Activated CD4-positive, alpha-beta T cell treated with anti-CD3 and anti-CD28 coated beads for 48 hours (primary cell): ENCODE measurements around the gene OTUB2.

Source experiments
- DNase-seq: peaks from one replicate; pipeline ENCODE4 v3.0.0-alpha.2; 2020

Gene OTUB2

DNA sequence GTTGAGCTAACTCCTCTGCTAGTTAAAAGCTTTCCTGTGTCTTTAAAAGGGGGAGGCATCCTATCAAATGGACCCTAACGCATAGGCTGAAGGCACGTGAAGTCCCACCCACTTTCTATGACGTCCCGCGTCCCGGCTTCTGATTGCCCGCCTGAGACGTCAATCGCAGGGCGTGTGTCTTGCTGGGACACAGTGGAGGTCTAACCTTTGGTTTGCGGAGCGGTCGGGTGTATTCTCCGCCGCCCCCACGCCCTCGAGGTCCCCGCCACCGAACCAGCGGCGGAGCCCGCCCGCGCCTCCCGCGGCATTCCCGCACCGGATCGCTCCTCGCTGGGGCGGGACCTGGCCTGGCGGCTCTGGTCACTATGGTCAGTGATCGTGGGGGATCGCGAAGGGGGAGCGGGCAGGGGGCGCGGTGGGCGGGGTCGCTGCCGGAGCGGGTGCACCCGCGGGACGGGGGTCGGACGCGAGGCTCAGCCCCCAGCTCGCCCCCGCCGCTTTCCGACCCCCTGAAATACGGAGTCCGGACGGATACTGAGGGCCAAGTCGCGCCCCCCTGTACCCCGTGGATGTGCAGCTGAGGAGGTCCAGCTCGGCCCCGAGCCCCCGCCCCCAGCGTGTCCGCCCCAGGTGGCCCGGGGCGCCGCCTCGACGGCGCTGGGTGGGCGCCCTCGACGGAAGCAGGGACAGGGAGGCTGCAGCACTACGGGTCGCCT, at the start of gene OTUB2:
Gene OTUB2, plus strand, starts transcription at position 168 of the 716 bp plus-strand sequence. Its CDS starts 198 bp downstream, at position 366.
- peak; percentile 97 for DNase-seq

GRCh38 chr14:93976477-93977057, 49.6 kb upstream of the OTUB2 start, which contains the start of gene ASB2:
TSS of gene ASB2 (minus strand) at chr14:93976570. CDS start at chr14:93964539, 12,031 bp downstream.
- peak; percentile 67 for DNase-seq

DNA sequence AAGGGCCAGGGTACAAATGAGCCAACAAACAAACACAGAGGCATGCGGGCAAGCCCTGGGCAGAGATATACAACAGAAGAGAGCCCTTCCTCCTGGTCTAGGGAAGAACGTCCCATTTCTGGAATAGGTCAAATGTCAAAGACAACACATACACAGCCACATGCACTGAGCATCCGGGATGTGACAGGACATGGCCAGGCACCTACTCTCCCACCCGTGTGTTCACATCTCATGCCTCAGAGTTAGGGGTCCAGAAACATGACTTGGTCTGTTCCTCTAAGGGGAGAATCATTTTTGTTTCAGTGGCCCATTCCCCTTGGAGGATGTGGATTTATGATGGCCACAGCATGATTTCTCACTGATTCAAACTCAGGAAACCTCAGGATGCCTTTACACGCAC, 49.0 kb upstream of the OTUB2 start:
- no peak for DNase-seq

- DNase-seq = peak; percentile 85
Measured at GRCh38 chr14:93977790-93978581, 48.2 kb upstream of the OTUB2 start.

- no peak for DNase-seq
Measured at GRCh38 chr14:93978735-93979134, 47.4 kb upstream of the OTUB2 start.

GRCh38 chr14:93980456-93981201, 45.5 kb upstream of the OTUB2 start:
- DNase-seq = no peak

- no peak for DNase-seq
Measured at GRCh38 chr14:93981316-93982229, 44.6 kb upstream of the OTUB2 start.

DNA sequence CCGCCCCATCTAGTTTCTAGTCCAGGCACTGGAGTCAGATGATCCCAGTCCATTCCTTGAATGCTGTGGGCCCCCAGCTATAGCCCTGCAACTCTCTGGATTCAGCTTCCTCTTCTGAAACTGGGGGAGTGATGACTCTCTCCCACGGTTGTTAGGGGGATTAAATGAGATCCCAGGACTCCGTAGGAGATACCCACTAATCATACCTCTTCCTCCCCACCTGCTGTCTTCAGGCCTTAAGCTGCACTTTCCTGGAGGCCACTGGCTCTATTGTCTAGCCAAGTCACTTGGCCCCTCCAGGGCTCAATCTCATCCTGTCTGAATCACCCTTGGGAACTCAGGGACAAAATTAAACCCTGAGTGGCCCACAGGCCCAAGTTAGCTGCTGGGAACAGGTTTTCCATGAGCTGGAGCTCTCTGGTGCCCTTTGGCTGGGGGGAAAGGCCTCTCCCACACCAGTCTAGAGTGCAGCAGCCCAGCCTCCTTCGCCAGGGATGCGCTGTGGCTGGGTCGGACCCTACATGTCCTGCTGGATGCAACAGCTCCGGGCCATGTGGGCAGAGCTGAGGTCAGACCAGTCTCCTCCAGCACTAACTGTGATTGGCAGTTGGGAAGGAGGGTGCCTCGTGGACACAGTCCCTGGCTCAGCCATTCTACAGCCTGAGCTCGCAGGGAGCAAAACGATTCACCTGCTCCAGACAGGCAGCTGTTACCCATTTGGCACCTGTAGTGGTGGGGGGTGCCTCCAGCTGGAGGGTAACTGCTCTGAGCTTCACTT, 43.7 kb upstream of the OTUB2 start:
- DNase-seq = no peak

GRCh38 chr14:93984070-93984469, 42.1 kb upstream of the OTUB2 start:
- DNase-seq = no peak

DNA sequence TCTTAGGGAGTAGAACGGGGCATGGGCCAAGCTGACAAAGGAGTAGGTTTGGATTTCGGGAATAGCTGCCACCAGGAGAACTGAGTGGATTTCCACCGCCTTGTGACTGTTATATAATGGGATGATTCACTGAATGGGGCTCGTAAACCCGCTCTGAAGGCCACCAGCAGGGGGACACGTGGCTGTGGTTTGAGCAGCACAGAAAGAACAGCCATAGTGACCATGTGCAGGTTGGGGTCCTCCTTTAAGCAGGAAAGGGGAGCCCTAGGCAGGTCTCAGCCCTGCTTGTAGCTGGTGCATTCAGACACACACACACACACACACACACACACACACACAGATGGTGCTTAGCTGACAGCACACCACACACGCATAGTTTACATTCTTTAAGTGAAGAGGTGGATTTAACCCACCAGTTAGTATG, 41.1 kb upstream of the OTUB2 start:
- no peak for DNase-seq

- DNase-seq = no peak
Measured at GRCh38 chr14:93986955-93987354, 39.2 kb upstream of the OTUB2 start.

DNA sequence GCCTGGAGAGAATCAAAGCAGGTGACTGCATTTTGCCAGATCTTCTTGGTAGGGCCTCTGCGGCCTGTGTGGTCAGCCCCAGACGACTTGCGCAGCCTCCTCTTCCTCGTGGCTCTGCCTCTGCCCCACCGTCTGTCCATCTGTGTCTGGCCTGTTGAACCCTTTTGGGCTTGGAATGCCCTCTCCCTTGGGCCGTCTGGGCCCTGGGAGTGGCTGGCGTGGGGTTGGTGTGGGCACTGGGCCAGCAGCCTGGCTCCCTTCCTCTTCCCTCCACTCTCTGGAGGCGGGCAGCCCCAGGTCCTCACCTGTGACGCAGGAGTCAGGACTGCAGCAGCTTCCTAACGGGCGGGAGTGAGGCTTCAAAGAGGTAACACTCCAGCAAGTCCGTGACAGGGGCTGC, 38.8 kb upstream of the OTUB2 start:
- no peak for DNase-seq

- no peak for DNase-seq
Measured at GRCh38 chr14:93987815-93988476, 38.2 kb upstream of the OTUB2 start.

- no peak for DNase-seq
Measured at GRCh38 chr14:93989939-93990338, 36.2 kb upstream of the OTUB2 start.

- DNase-seq = peak; percentile 43
Measured at GRCh38 chr14:93991212-93991611, 34.9 kb upstream of the OTUB2 start.

GRCh38 chr14:93991649-93992048, 34.5 kb upstream of the OTUB2 start:
- DNase-seq = no peak

GRCh38 chr14:93993382-93993781, 32.8 kb upstream of the OTUB2 start:
- no peak for DNase-seq

GRCh38 chr14:93994919-93995682, 31.0 kb upstream of the OTUB2 start:
- DNase-seq = peak; percentile 85

- no peak for DNase-seq
Measured at GRCh38 chr14:93996130-93996695, 29.9 kb upstream of the OTUB2 start.
